Neural progenitor cell (in vitro differentiated cells): ENCODE data around the gene SAPCD2. TPM values are rescaled to one million over a fixed set of nuclear protein-coding genes. Genes with fewer than 3 reads are reported as not detected.
A peak's percentile ranks its signal among the peaks of the same experiment; 100 is the strongest.

ENCODE experiments used
- DNase-seq: peaks from one replicate; pipeline ENCODE4 v3.0.0-alpha.2; 2016; ENCODE audit warnings: low spot score
- H2AFZ ChIP-seq: fragments of 200-600 bp; sonication (generic); replicated peaks from 2 replicates; pipeline ENCODE4 v1.6.1; 2016; ENCODE audit warnings: antibody characterized with exemption
- H3F3A ChIP-seq: fragments of 200-600 bp; sonication (generic); 2 replicates; pipeline ENCODE4 v1.6.1; 2016; ENCODE audit warnings: antibody characterized with exemption, low read depth
- H3K27ac ChIP-seq: fragments of 200-600 bp; sonication (generic); 2 replicates; pipeline ENCODE4 v1.5.1; 2016; ENCODE audit warnings: mild to moderate bottlenecking
- H3K27me3 ChIP-seq: fragments of 200-600 bp; sonication (generic); 2 replicates; pipeline ENCODE4 v1.6.1; 2016; ENCODE audit warnings: mild to moderate bottlenecking, moderate library complexity
- H3K36me3 ChIP-seq: fragments of 200-600 bp; sonication (generic); 2 replicates; pipeline ENCODE4 v1.5.1; 2016
- H3K4me1 ChIP-seq: fragments of 200-600 bp; sonication (generic); 2 replicates; pipeline ENCODE4 v1.6.1; 2016; ENCODE audit warnings: mixed run types
- H3K4me2 ChIP-seq: fragments of 200-600 bp; sonication (generic); 2 replicates; pipeline ENCODE4 v1.6.1; 2016
- H3K4me3 ChIP-seq: fragments of 200-600 bp; sonication (generic); 2 replicates; pipeline ENCODE4 v1.5.1; 2016
- H3K79me2 ChIP-seq: fragments of 200-600 bp; sonication (generic); 2 replicates; pipeline ENCODE4 v1.6.1; 2016; ENCODE audit warnings: low read depth
- H3K9ac ChIP-seq: fragments of 200-600 bp; sonication (generic); 2 replicates; pipeline ENCODE4 v1.6.1; 2016
- H3K9me3 ChIP-seq: fragments of 200-600 bp; sonication (generic); 2 replicates; pipeline ENCODE4 v1.5.1; 2016; ENCODE audit warnings: low read depth
- H4K20me1 ChIP-seq: fragments of 200-600 bp; sonication (generic); 2 replicates; pipeline ENCODE4 v1.6.1; 2016; ENCODE audit warnings: low read depth
- H3K27ac Mint-ChIP-seq: 3 replicates; pipeline ENCODE4 v1.8.0; 2021; ENCODE audit warnings: mixed read lengths
- H3K27me3 Mint-ChIP-seq: 2 replicates; pipeline ENCODE4 v1.8.0; 2022; ENCODE audit warnings: low read depth, mild to moderate bottlenecking, inconsistent platforms, moderate library complexity, mixed read lengths; ENCODE audit not compliant: insufficient read depth
- H3K36me3 Mint-ChIP-seq: 3 replicates; pipeline ENCODE4 v1.8.0; 2021; ENCODE audit warnings: mixed read lengths
- H3K4me1 Mint-ChIP-seq: 3 replicates; pipeline ENCODE4 v1.8.0; 2021; ENCODE audit warnings: mixed read lengths
- H3K4me3 Mint-ChIP-seq: 3 replicates; pipeline ENCODE4 v1.8.0; 2021; ENCODE audit warnings: mild to moderate bottlenecking, moderate library complexity, mixed read lengths
- H3K9me3 Mint-ChIP-seq: 3 replicates; pipeline ENCODE4 v1.8.0; 2020; ENCODE audit warnings: mixed read lengths
- EZH2 ChIP-seq: fragments of 200-600 bp; sonication (generic); IDR thresholded peaks from 2 replicates; pipeline ENCODE4 v1.6.1; 2017; ENCODE audit warnings: antibody characterized with exemption, mild to moderate bottlenecking, moderate library complexity
- EZH2phosphoT487 ChIP-seq: fragments of 200-600 bp; sonication (generic); IDR thresholded peaks from 2 replicates; pipeline ENCODE4 v1.6.1; 2017; ENCODE audit warnings: antibody characterized with exemption
- total RNA-seq: library from RNA; depleted of rRNA; stranded (reverse); fragments of >200 nt; gene quantifications from 2 replicates; pipeline ENCODE4 v1.2.3, GENCODE V29; 2015; ENCODE audit warnings: low replicate concordance
- TF ChIP-seq, protein P1 (sequence below): fragments of 200-600 bp; sonication (generic); IDR thresholded peaks from 2 replicates; pipeline ENCODE4 v1.5.1; 2017; ENCODE audit warnings: antibody characterized with exemption, mild to moderate bottlenecking

Gene SAPCD2
- total RNA-seq, 1 donor from 2014 or later, result 5.7 TPM

DNA sequence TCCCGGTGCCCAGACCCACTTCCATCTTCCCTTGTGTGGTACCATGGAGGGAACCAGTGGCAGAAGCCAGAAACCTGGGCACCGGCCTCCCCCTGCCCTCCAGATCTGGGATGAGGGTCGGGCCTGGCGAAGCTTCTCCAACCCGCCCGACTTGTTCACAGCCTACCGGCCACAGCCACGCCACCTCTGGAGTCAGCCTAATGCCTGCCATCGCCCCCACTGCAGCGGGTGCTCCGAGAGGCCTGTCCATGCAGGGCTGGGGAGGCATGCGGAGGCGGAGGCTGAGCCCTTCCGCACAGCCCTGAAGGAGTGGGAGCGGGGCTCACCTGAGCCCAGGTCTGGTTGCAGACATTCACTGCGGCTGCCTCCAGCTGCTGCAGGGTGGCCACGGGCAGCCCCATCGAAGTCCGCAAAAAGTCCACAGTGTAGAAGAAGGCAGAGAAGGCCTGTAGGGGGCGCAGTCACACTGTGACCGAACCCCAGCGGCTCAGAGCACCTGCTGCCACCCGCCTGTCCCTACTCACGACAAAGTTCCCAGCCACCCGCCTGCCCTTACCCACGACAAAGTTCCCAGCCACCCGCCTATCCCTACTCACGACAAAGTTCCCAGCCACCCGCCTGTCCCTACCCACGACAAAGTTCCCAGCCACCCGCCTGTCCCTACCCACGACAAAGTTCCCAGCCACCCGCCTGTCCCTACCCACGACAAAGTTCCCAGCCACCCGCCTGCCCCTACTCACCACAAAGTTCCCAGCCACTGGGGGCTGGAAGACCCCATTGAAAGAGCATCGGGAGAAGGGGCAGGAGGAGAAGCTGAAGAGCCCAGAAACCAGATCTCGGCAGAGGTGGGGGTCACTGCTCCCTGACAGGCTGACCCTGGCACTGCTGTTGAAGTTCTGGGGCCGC lies 20.6 kb downstream of the SAPCD2 start:
- Histone ChIP-seq H3K4me2 (no peak overlapping the region), H3F3A (peaks cover 16% of the 10 kb centered on the region), H3K27ac (no peak overlapping the region), H3K9me3 (no peaks in the 10 kb centered on the region), H3K36me3 (no peaks in the 10 kb centered on the region), H2AFZ (no peak overlapping the region), H3K27me3 (peaks cover 94% of the 10 kb centered on the region), H3K4me1 (peaks cover 11% of the 10 kb centered on the region), H3K9ac (no peak overlapping the region), H3K4me3 (no peak overlapping the region), H4K20me1 (peaks cover 60% of the 10 kb centered on the region), H3K79me2 (no peaks in the 10 kb centered on the region)
- Mint-ChIP-seq H3K4me3 (no peak overlapping the region), H3K36me3 (no peaks in the 10 kb centered on the region), H3K27me3 (peaks cover 43% of the 10 kb centered on the region), H3K4me1 (peaks cover 2% of the 10 kb centered on the region), H3K9me3 (no peaks in the 10 kb centered on the region), H3K27ac (no peak overlapping the region)
- peak; percentile 86 for DNase-seq
- TF ChIP-seq, protein P1, sequence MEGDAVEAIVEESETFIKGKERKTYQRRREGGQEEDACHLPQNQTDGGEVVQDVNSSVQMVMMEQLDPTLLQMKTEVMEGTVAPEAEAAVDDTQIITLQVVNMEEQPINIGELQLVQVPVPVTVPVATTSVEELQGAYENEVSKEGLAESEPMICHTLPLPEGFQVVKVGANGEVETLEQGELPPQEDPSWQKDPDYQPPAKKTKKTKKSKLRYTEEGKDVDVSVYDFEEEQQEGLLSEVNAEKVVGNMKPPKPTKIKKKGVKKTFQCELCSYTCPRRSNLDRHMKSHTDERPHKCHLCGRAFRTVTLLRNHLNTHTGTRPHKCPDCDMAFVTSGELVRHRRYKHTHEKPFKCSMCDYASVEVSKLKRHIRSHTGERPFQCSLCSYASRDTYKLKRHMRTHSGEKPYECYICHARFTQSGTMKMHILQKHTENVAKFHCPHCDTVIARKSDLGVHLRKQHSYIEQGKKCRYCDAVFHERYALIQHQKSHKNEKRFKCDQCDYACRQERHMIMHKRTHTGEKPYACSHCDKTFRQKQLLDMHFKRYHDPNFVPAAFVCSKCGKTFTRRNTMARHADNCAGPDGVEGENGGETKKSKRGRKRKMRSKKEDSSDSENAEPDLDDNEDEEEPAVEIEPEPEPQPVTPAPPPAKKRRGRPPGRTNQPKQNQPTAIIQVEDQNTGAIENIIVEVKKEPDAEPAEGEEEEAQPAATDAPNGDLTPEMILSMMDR, result peak; percentile 60
- peak; percentile 66 for TF ChIP-seq EZH2
- TF ChIP-seq EZH2phosphoT487, result no peak

DNA sequence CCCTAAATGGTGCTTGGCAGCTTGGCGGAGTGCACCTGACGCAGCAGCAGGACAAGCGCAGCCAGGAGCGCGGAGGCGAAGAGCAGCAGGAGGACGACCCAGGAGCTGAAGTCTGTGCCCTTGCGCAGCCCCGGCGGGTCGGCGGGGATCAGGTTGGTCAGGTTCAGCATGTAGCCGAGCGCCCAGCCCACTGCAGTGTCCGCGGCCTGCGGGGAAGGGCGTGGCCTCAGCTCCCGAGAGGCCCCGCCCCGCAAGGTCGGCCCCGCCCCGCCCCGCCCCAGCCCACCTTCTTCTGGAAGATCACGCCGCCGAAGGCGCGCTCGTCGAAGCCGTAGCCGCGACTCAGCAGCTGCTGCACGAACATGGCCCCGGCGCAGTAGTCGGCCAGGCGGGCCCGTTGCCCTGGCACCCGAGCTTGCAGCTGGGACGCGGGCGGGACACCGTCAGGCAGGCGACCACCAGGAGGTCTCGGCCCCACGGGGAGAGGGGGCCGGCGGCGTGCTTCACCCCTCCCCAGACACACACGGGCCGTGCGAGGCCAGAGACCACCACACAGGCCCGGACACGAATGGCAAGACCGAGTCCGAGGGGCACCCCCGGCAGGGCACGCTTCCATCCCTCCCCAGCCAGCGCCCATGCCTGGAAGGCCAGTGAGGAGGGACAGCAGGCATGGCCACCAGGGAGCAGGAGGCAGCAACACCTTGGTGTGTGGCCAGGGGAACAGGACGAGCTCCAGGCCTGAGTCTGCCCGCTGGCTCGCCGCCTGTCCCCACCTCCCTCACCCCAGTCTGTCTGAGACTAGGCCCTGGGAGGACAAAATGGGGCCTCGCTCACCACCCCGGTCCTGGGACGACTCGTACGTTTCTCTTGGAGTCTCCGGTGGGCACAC lies 21.5 kb downstream of the SAPCD2 start:
- Histone ChIP-seq H3K4me1 (peaks cover 12% of the 10 kb centered on the region), H3K9ac (no peak overlapping the region), H3F3A (peaks cover 12% of the 10 kb centered on the region), H3K4me2 (no peak overlapping the region), H2AFZ (no peak overlapping the region), H4K20me1 (peaks cover 61% of the 10 kb centered on the region), H3K27ac (no peak overlapping the region), H3K4me3 (no peak overlapping the region), H3K9me3 (no peaks in the 10 kb centered on the region), H3K36me3 (no peaks in the 10 kb centered on the region), H3K79me2 (no peaks in the 10 kb centered on the region), H3K27me3 (peaks cover 94% of the 10 kb centered on the region)
- DNase-seq, result no peak
- H3K4me1 Mint-ChIP-seq, result peaks cover 4% of the 10 kb centered on the region
- TF ChIP-seq, protein P1, result no peak
- peak; percentile 14 for TF ChIP-seq EZH2phosphoT487
- H3K27ac Mint-ChIP-seq, result no peak overlapping the region
- H3K27me3 Mint-ChIP-seq, result peaks cover 45% of the 10 kb centered on the region
- H3K36me3 Mint-ChIP-seq, result no peaks in the 10 kb centered on the region
- no peaks in the 10 kb centered on the region for H3K9me3 Mint-ChIP-seq
- H3K4me3 Mint-ChIP-seq, result no peak overlapping the region

DNA sequence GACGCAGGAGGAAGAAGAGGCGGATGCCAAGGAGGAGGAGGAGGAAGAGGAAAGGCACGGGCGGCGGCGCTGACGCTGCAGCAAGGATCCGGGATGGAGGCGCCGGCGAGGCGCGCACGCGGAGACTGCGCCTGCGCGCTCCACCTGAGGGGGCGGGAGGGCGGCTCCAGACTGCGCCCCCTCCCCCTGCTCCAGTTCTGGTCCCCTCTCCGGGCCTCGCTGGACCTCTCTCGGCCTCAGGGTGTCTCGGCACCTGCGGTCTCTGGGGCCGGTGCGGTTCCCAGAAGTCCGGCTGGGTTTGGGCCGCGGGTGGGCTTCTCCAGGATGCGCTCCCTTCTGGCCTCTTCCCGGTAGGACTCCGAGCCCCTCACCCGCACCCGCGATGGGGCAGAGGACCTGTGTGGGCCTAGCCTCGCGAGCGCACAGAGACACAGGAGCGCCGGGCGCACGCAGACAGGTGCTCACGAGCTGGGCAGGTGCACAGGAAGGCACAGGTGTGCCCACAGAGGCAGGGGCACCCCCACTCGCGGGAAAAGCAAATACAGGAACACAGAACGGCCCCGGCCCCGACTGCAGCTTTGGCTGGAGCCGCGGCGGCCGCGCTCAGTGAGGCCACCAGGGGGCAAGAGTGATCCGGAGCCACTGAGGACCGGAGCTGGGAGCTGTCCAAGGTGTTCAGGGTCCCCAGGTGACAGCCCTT lies 24.1 kb downstream of the SAPCD2 start, which contains the start of gene NPDC1:
Gene NPDC1, minus strand, starts transcription at position 90 of the 700 bp plus-strand sequence. CDS start 188 bp downstream, outside the sequence.
- TF ChIP-seq, protein P1, result peak; percentile 83
- TF ChIP-seq EZH2phosphoT487, result peak; percentile 47
- peak; percentile 62 for TF ChIP-seq EZH2
- peaks cover 32% of the 10 kb centered on the region for H3K27me3 Mint-ChIP-seq
- H3K36me3 Mint-ChIP-seq, result no peaks in the 10 kb centered on the region
- Histone ChIP-seq H3K4me2 (peak within 1 kb of the TSS; percentile 96), H4K20me1 (peaks cover 63% of the 10 kb centered on the region), H3K9ac (no peak within 1 kb of the TSS), H3K36me3 (no peaks in the 10 kb centered on the region), H3F3A (peaks cover 5% of the 10 kb centered on the region), H3K27ac (no peak within 1 kb of the TSS), H3K4me3 (peak within 1 kb of the TSS; percentile 72), H3K9me3 (no peaks in the 10 kb centered on the region), H3K4me1 (peaks cover 6% of the 10 kb centered on the region), H2AFZ (peak within 1 kb of the TSS; percentile 95), H3K79me2 (no peaks in the 10 kb centered on the region), H3K27me3 (peaks cover 69% of the 10 kb centered on the region)
- H3K9me3 Mint-ChIP-seq, result no peaks in the 10 kb centered on the region
- DNase-seq, result peak; percentile 95
- H3K4me3 Mint-ChIP-seq, result peak within 1 kb of the TSS; percentile 87
- H3K27ac Mint-ChIP-seq, result no peak within 1 kb of the TSS
- H3K4me1 Mint-ChIP-seq, result peaks cover 4% of the 10 kb centered on the region
